Fibroblast of pulmonary artery (primary cell): ENCODE measurements around the gene IFT57.
A peak's percentile ranks its signal among the peaks of the same experiment; 100 is the strongest.

Source experiments
- DNase-seq: peaks from one replicate; pipeline ENCODE4 v3.0.0-alpha.2; 2010; ENCODE audit warnings: low read depth
- H3K4me3 ChIP-seq: replicated peaks from 2 replicates; pipeline ENCODE4 v1.5.1; 2011; ENCODE audit warnings: low read depth, mild to moderate bottlenecking, control low read depth, low read length, moderate library complexity
- CTCF ChIP-seq: IDR thresholded peaks from 2 replicates; pipeline ENCODE4 v1.5.1; 2011; ENCODE audit warnings: mild to moderate bottlenecking, control low read depth, low read length, inconsistent platforms; ENCODE audit errors: missing control alignments

Gene IFT57

GRCh38 chr3:108177536-108177935 lies 44.7 kb downstream of the IFT57 start:
- no peak for TF ChIP-seq CTCF
- H3K4me3 ChIP-seq, result no peak overlapping the region
- DNase-seq, result no peak

GRCh38 chr3:108175352-108175751 lies 46.9 kb downstream of the IFT57 start:
- no peak for DNase-seq
- no peak for TF ChIP-seq CTCF
- no peak overlapping the region for H3K4me3 ChIP-seq

GRCh38 chr3:108171106-108171505 lies 51.1 kb downstream of the IFT57 start:
- H3K4me3 ChIP-seq, result no peak overlapping the region
- no peak for TF ChIP-seq CTCF
- DNase-seq, result no peak

DNA sequence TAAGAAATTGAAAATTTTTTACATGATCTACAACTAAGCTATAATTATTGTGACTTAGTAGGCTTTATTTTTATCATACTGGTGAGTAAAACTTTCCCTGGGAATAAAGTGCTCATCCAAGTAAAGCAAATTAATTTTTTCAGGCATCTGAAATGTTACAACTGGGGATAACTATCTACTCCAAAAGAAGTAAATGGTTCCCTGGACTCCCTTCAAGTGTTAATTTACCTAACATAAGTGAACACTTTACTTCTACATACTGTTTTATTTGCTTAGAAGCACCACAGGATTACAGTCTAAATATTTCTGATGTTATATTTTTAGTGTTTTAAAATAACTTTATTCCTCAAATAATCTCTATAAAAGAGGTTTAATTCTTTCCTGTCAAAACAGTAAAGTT lies 57.8 kb downstream of the IFT57 start:
- no peak for TF ChIP-seq CTCF
- DNase-seq, result no peak
- no peak overlapping the region for H3K4me3 ChIP-seq

DNA sequence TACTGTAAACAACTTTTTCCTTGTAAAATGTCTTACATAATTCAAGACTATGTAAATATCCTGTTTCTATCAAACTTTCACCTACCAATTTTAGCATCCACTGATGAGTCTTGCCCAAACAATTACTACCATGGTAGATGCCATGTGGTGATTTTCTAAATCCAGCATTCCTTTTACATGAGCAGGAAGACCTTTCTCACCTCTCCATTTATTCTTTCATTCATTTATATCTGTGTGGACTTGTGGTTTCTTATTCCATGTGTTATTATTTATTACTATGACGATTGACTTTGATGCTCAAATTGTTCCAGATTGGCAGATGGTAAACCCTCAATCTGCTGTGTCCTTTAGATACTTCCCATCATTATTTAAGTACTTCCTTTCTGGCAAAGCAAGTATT lies 62.4 kb downstream of the IFT57 start:
- no peak overlapping the region for H3K4me3 ChIP-seq
- peak; percentile 41 for DNase-seq
- no peak for TF ChIP-seq CTCF

DNA sequence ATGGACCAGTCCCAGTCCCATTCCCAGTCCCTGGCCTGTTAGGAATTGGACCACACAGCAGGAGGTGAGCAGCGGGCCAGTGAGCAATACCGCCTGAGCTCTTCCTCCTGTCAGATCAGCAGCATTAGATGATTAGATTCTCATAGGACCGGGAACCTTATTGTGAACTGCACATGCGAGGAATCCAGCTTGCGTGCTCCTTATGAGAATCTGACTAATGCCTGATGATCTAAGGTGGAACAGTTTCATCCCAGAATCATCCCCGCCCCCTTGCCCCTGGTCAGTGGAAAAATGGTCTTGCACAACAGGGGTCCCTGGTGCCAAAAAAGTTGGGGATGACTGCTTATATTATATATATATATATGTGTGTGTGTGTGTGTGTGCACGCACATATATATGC lies 63.1 kb downstream of the IFT57 start:
- TF ChIP-seq CTCF, result no peak
- H3K4me3 ChIP-seq, result no peak overlapping the region
- DNase-seq, result peak; percentile 42

DNA sequence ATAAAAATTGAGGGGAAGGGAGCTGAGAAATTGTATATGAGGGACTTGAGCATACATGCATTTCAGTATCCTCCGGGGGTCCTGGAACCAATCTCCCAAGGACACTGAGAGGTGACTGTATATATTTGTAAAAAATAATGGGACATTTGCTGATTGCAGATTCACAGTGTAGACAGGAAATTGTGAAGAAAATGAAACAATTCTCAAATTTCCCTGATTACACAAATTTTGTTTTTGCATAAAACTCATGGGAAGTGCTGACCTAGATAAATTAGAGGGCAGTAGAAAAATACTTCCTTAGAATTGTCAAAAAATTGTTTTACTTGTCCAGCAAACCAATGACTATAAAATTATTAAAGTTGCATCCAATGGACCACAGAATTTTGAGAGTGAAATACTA lies 64.0 kb downstream of the IFT57 start:
- no peak for DNase-seq
- TF ChIP-seq CTCF, result no peak
- H3K4me3 ChIP-seq, result no peak overlapping the region
